COLO668 (cell line): ENCODE measurements around the gene TRIM23.
A peak's percentile ranks its signal among the peaks of the same experiment; 100 is the strongest.

Experiments
- DNase-seq: peaks from one replicate; lab custom pipeline; 2025; ENCODE audit not compliant: unreplicated experiment; lab: John Stamatoyannopoulos, UW

The TRIM23 gene

DNA sequence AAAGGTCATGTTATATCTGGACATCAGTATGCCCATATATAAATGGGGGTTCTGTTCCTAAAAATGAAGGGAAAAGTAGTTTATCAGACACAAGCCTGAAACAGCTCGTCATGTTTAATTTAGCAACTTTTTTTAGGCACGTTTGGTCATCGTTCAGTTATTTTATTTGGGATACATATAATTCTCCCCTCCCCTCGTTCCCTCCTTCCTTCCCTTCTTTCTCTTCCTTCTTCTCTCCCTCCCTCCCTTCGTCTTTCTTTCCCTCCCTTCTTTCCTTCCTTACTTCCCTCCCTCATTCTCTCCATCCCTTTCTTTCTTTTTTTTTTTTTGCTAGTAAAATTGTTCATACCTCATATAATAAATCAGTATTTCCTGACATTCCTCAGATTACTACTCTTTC lies 57.6 kb downstream of the TRIM23 start:
- no peak for DNase-seq

DNA sequence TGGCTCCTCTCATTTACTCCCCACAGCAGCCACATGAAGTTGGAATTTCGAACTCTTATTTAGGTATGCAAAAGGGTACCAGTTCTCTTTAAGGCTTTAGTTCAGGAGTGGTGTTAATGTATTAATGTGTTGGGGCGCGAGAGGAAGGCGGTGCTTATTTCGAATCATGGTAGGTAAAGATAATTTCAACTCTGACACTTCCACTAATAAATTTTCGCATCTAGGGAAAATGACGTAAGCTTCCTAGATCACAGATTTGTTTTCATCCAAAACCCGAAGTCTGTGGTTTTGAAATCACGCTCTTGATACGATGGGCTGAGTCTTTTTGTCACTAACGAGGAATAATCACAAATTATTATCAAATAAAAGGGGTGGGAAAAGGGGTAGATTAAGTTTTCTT lies 60.4 kb downstream of the TRIM23 start:
- DNase-seq = no peak

DNA sequence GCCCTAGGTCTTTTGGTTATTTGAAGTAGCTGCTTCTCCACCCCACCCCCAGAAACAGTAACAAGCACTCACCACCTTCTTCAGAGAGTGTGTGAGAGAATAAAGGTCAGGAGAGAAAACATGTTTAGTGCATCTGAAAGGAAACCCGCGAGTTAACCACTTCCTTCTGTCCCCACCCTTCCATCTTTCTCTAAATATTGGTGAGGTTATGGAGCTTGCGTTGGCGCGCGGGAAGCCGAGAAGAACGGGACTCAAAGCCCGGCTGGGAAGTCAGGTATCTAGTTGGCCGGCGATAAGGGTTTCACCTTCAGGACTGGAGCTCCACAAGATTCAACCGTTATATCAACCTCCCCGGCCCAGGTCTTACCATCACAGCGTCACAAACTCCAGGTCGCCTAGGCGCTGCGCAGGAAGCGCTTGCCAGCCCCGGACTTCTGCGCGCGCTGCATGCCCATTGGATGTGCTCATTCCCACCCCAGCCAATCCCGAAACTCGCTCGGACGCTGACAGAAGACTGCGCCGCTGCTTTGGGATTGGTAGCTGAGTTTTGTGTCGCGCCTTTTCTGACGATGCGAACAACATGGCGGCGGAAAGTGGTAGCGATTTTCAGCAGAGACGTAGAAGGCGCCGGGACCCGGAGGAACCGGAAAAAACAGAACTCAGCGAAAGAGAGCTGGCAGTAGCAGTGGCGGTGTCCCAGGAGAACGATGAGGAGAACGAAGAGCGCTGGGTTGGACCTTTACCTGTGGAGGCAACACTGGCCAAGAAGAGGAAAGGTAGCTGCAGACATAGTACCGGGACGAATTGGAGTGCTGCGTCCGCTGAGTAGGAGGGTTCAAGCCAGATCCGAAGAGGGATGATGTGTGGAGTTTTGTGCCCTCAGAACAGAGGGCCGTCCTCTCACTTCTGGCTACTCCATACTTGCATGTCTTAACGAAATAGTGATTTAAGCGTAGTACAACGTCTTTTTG lies 61.1 kb downstream of the TRIM23 start, which contains the start of the genes CENPK and PPWD1:
Gene CENPK (minus strand): TSS at position 438 of the 971 bp plus-strand sequence. CDS start 8,261 bp downstream, outside the sequence.
Gene PPWD1 (plus strand): TSS at position 566 of the 971 bp plus-strand sequence. CDS start 15 bp downstream, at position 581.
- peak; percentile 91 for DNase-seq

DNA sequence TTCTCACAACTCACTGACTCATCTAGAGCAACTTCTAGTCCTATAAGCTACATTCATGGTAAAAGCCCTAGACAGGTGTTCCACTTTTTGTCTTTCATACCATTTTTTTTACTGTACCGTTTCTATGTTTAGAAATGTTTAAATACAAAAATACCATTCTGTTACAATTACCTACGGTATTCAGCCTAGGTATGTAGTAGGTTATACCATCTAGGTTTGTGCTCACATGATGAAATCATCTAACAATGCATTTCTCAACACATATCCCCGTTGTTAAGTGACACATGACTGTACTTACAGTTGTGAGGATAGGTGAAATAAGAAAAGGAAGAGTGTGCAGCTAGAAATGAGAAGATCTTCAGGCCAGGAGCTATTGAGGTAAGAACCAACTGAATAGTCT lies 67.4 kb downstream of the TRIM23 start:
- DNase-seq = no peak

DNA sequence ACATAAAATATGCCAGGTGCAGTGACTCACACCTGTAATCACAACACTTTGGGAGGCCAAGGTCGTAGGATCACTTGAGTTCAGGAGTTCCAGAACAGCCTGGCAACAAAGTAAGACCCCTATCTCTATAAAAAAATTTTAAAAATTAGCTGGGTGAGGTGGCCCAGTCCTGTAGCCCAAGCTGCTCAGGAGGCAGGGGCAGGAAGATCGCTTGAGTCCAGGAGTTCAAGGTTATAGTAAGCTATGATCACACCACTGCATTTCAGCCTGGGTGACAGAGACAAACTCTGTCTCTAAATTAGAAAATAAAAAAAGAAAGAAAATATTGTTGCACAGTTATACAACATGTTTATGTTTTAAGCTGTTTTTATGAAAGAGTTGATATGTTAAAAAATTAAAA lies 68.0 kb downstream of the TRIM23 start:
- DNase-seq = no peak

DNA sequence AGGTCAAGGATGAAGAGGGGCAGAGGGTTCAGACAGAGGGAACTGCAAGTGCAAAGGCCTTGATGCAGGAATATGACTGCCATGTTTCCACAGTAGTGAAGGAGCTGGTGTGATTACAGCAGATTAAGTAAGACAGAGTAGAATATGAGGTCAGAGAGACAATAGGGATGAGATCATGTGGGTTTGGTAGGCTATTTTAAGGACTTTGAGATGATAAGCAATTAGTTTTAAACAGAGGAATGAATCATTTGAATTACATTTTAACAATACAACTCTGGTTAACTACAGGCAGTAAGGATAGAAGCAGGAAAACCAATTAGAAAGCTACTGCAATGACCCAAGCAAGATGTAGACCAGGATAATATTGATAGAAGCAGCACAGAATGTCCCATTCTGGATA lies 68.8 kb downstream of the TRIM23 start:
- no peak for DNase-seq

DNA sequence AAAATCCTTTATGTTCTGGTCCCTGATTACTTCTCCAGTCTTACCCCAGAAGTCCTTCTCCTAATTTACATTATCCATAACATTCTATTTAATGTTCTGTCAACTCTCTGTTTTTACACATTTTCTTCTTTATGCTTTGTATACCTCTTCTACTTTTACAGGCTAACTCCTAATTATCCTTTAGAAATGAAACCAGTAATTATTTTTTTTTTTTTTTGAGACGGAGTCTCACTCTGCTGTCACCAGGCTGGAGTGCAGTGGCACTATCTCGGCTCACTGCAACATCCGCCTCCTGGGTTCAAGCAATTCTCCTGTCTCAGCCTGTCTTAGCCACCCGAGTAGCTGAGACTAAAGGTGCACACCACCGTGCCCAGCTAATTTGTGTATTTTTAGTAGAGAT lies 70.2 kb downstream of the TRIM23 start:
- DNase-seq = no peak

DNA sequence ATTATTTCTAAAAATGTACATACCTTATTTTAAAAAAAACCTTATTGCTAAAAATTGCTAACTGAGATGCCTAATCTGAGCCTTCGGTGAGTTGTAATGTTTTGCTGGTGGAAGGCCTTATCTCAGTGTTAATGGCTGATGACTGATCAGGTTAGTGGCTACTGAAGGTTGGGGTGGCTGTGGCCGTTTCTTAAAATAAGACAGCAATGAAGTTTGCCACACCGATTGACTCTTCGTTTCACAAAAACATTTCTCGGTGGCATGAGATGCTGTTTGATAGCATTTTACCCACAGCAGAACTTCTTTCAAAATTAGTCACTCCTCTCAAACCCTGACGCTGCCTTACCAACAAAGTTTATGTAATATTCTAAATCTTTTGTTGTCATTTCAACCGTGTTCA lies 75.9 kb downstream of the TRIM23 start:
- DNase-seq = no peak

DNA sequence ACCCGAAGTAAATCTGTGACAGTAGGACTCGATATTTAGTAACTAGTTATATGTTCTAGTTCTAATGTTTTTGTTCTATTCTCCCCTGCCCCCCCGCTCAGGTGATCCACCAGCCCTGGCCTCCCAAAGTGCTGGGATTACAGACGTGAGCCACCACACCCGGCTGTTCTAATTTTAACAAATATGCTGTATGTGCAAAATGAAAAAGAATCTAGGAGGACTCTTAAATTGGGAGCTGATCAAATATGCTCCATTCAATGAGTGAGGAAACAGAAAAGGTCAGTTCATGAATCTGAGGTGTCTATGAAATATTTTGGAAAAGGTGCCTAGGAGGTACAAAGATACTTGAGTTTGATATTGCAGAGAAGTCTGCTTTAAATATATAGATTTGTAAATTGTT lies 78.0 kb downstream of the TRIM23 start:
- no peak for DNase-seq

DNA sequence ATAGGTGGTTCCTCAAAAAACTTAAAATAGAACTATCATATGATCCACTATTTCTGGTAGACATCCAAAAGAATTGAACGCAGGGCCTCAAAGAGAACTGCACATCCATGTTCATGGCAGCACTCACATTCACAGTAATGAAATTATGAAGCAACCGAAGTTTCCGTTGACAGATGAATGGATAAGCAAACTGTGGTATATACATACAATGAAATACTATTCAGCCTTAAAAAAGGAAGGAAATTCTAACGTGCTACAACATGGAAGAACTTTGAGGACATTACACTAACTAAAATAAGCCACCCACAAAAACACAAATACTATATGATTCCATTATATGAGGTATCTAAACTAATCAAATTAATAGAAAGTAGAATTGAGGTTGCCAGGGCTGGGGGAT lies 79.7 kb downstream of the TRIM23 start:
- no peak for DNase-seq

DNA sequence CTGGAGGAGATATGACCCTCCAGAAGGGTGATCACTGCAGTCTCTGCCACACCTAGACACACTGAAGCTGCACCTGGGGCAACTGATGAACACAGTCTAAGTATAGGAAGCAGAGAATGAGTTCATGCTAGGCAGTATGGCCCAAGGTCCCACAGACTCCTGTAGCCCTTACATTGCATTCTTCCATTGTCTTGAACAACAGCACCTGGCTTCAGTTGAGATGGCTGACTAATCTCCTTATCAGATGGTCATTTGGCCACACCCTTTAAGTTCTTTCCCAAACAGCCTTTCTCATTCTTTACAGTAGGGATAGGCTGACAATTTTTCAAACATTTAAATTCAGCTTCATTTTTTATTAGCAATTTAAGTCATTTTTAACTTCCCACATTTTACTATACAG lies 84.3 kb downstream of the TRIM23 start:
- no peak for DNase-seq
